GM13976 (cell line): ENCODE data around the gene BRF1.
A peak's percentile ranks its signal among the peaks of the same experiment; 100 is the strongest.

Source experiments
- DNase-seq: peaks from one replicate; pipeline ENCODE4 v3.0.0; 2012; ENCODE audit warnings: low spot score
- in situ Hi-C: fragments of 300-500 bp; cut with MboI; formaldehyde crosslinking; loops from one replicate; pipeline ENCODE4 v1.12.0; 2022; ENCODE audit warnings: low sequenced_read_pairs, mixed read lengths, inconsistent platforms; ENCODE audit not compliant: unreplicated experiment
- TF ChIP-seq, protein P1 (sequence below): IDR thresholded peaks from 2 replicates; pipeline ENCODE4 v1.5.1; 2012; ENCODE audit warnings: borderline replicate concordance, mild to moderate bottlenecking; ENCODE audit not compliant: insufficient read depth; ENCODE audit errors: extremely low read depth, missing control alignments, control extremely low read depth

BRF1 gene

GRCh38 chr14:105315211-105315721 is 14.5 kb upstream of the BRF1 start:
- no peak for DNase-seq
- in situ Hi-C loops, result no loop called here
- TF ChIP-seq, protein P1, sequence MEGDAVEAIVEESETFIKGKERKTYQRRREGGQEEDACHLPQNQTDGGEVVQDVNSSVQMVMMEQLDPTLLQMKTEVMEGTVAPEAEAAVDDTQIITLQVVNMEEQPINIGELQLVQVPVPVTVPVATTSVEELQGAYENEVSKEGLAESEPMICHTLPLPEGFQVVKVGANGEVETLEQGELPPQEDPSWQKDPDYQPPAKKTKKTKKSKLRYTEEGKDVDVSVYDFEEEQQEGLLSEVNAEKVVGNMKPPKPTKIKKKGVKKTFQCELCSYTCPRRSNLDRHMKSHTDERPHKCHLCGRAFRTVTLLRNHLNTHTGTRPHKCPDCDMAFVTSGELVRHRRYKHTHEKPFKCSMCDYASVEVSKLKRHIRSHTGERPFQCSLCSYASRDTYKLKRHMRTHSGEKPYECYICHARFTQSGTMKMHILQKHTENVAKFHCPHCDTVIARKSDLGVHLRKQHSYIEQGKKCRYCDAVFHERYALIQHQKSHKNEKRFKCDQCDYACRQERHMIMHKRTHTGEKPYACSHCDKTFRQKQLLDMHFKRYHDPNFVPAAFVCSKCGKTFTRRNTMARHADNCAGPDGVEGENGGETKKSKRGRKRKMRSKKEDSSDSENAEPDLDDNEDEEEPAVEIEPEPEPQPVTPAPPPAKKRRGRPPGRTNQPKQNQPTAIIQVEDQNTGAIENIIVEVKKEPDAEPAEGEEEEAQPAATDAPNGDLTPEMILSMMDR, result no peak

- in situ Hi-C loops, result no loop called here
- DNase-seq, result peak; percentile 99
Measured at GRCh38 chr14:105314287-105315200, 13.7 kb upstream of the BRF1 start, which contains the start of gene PACS2. PACS2 (plus strand) TSS chr14:105314748; CDS start chr14:105314919, 171 bp downstream.

GRCh38 chr14:105313381-105314286 is 12.8 kb upstream of the BRF1 start:
- in situ Hi-C loops, result no loop called here
- TF ChIP-seq, protein P1, result no peak
- no peak for DNase-seq

More at GRCh38 chr14:105314287-105315200, 13.7 kb upstream of the BRF1 start, which contains the start of gene PACS2:
- TF ChIP-seq, protein P1, result no peak

DNA sequence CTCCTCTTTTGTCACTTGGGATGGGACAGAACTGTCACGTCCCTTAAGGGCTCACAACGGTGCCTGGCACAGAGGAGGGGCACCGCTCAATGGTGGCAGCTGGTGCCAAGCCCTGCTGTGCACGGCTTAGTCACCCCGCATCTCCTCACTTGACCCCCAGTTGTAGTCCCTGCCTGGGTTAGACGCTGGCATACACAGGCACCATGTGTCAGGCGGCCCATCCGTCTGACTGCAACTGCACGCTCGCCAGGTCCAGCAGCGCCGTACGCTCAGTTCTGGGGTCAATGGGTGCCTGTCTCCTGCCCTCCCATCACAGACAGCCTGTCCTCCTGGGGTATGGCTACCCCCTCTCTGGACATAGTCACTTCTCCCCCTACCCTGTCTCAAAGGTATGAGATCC is 12.2 kb upstream of the BRF1 start:
- in situ Hi-C loops, result no loop called here
- TF ChIP-seq, protein P1, result no peak
- DNase-seq, result no peak

DNA sequence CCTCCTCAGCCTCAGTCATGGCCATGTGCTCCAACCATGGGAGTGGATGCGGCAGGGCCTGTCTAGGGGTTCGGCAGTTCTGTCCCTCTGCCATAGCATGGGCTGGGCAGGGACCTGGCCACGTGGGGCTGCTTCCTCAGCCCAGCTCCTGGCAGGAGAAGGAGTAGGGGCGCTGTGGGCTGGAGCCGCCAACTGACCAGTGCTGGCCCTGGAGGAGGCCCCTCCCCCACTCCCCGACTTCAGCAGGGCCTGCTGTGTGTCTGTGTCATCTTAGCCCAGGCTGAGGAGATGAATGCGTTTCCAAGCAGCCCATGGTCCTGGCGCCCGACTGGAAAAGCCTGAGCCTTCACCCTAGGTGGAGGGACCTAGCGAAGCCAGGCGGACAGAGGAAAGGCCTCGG is 11.0 kb upstream of the BRF1 start:
- DNase-seq, result no peak
- in situ Hi-C loops, result no loop called here
- TF ChIP-seq, protein P1, result no peak

DNA sequence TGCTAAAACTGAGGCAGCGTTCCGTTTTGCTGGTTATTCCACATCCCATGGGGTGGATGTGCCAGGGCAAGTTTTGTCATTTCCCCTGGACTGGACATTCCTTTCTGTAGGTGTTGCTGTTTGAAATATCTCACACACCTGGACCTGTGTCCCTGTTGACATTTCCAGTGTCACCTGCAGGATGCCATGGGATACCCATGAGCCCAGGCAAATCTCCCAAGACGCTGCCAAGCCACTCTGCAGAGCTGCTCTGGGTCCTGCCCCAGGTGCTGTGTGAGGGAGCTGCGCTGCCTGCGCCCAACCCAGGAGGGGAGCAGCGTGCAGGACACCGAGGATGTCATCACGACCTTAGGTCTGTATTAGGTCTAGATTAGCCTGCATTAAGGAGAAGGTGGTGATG is 8.6 kb upstream of the BRF1 start:
- DNase-seq, result no peak
- TF ChIP-seq, protein P1, result no peak
- in situ Hi-C loops, result no loop called here
